GM23338 (cell line): Measurements from ENCODE around the gene FNDC3B. TPM values are rescaled to one million over a fixed set of nuclear protein-coding genes. Genes with fewer than 3 reads are reported as not detected.

ENCODE experiments used
- ATAC-seq: fragments of 200-7000 bp; cut with Tn5 transposase; 3 replicates; pipeline ENCODE4 v1.9.1; 2020
- DNase-seq: peaks from one replicate; pipeline ENCODE4 v3.0.0-alpha.2; 2015; ENCODE audit warnings: low spot score
- H2AFZ ChIP-seq: fragments of 200-600 bp; sonication (generic); 2 replicates; pipeline ENCODE4 v1.8.0; 2016; ENCODE audit warnings: antibody characterized with exemption, mild to moderate bottlenecking, moderate library complexity
- H3F3A ChIP-seq: fragments of 200-600 bp; sonication (generic); replicated peaks from 2 replicates; pipeline ENCODE4 v1.8.0; 2017; ENCODE audit warnings: antibody characterized with exemption, mixed run types, low read depth
- H3K27ac ChIP-seq: fragments of 200-600 bp; sonication (generic); 2 replicates; pipeline ENCODE4 v1.6.1; 2016; ENCODE audit warnings: low read depth
- H3K27me3 ChIP-seq: fragments of 200-600 bp; sonication (generic); 2 replicates; pipeline ENCODE4 v1.8.0; 2016; ENCODE audit warnings: mild to moderate bottlenecking, mixed run types, moderate library complexity; ENCODE audit not compliant: insufficient read depth
- H3K36me3 ChIP-seq: fragments of 200-600 bp; sonication (generic); 2 replicates; pipeline ENCODE4 v1.8.0; 2016; ENCODE audit warnings: mild to moderate bottlenecking; ENCODE audit not compliant: insufficient read depth
- H3K4me1 ChIP-seq: fragments of 200-600 bp; sonication (generic); 2 replicates; pipeline ENCODE4 v1.8.0; 2016; ENCODE audit warnings: mild to moderate bottlenecking, moderate library complexity; ENCODE audit not compliant: insufficient read depth
- H3K4me2 ChIP-seq: fragments of 200-600 bp; sonication (generic); 2 replicates; pipeline ENCODE4 v1.7.1; 2017; ENCODE audit warnings: mixed run types
- H3K4me3 ChIP-seq: fragments of 200-600 bp; sonication (generic); 2 replicates; pipeline ENCODE4 v1.6.1; 2016; ENCODE audit warnings: mixed run types
- H3K79me2 ChIP-seq: fragments of 200-600 bp; sonication (generic); replicated peaks from 2 replicates; pipeline ENCODE4 v1.8.0; 2017; ENCODE audit warnings: mild to moderate bottlenecking; ENCODE audit not compliant: insufficient read depth
- H3K9me2 ChIP-seq: fragments of 200-600 bp; sonication (generic); 2 replicates; pipeline ENCODE4 v1.8.0; 2017; ENCODE audit not compliant: insufficient read depth
- H4K20me1 ChIP-seq: fragments of 200-600 bp; sonication (generic); replicated peaks from 2 replicates; pipeline ENCODE4 v1.8.0; 2017; ENCODE audit warnings: mild to moderate bottlenecking; ENCODE audit not compliant: insufficient read depth
- H3K27ac Mint-ChIP-seq: 2 replicates; pipeline ENCODE4 v1.8.0; 2020; ENCODE audit warnings: inconsistent platforms, mild to moderate bottlenecking, moderate library complexity, mixed read lengths
- H3K27me3 Mint-ChIP-seq: 3 replicates; pipeline ENCODE4 v1.8.0; 2022; ENCODE audit warnings: low read depth, mild to moderate bottlenecking, moderate library complexity, mixed read lengths, inconsistent platforms; ENCODE audit not compliant: insufficient read depth, poor library complexity
- H3K36me3 Mint-ChIP-seq: 3 replicates; pipeline ENCODE4 v1.8.0; 2021; ENCODE audit warnings: low read depth, mild to moderate bottlenecking, inconsistent platforms, moderate library complexity, mixed read lengths
- H3K4me1 Mint-ChIP-seq: 3 replicates; pipeline ENCODE4 v1.8.0; 2020; ENCODE audit warnings: mild to moderate bottlenecking, inconsistent platforms, mixed read lengths
- H3K4me3 Mint-ChIP-seq: 3 replicates; pipeline ENCODE4 v1.8.0; 2021; ENCODE audit warnings: moderate library complexity, mild to moderate bottlenecking, inconsistent platforms, mixed read lengths
- H3K9me3 Mint-ChIP-seq: 3 replicates; pipeline ENCODE4 v1.8.0; 2020; ENCODE audit warnings: moderate library complexity, mild to moderate bottlenecking, inconsistent platforms, mixed read lengths
- CREB1 ChIP-seq: fragments of 250-450 bp; sonication (Bioruptor Pico); IDR thresholded peaks from 2 replicates; pipeline ENCODE4 v1.5.0; 2020; ENCODE audit warnings: low read depth, mild to moderate bottlenecking, moderate library complexity
- ETS1 ChIP-seq: IDR thresholded peaks from 2 replicates; pipeline ENCODE4 v1.6.1; 2016; ENCODE audit warnings: antibody characterized with exemption
- EZH2 ChIP-seq: fragments of 200-600 bp; sonication (generic); IDR thresholded peaks from one replicate; pipeline ENCODE4 v1.8.0; 2017; ENCODE audit warnings: antibody characterized with exemption, mild to moderate bottlenecking, low read depth; ENCODE audit not compliant: unreplicated experiment
- EZH2phosphoT487 ChIP-seq: fragments of 200-600 bp; sonication (generic); IDR thresholded peaks from one replicate; pipeline ENCODE4 v1.8.1; 2018; ENCODE audit warnings: antibody characterized with exemption; ENCODE audit not compliant: unreplicated experiment
- JUNB ChIP-seq: IDR thresholded peaks from one replicate; pipeline ENCODE4 v1.6.1; 2016; ENCODE audit warnings: antibody characterized with exemption; ENCODE audit not compliant: unreplicated experiment
- NANOG ChIP-seq: IDR thresholded peaks from 2 replicates; pipeline ENCODE4 v1.6.1; 2016; ENCODE audit warnings: antibody characterized with exemption, borderline replicate concordance
- POLR2AphosphoS5 ChIP-seq: IDR thresholded peaks from 2 replicates; pipeline ENCODE4 v1.6.1; 2016; ENCODE audit warnings: antibody characterized with exemption, low read depth
- REST ChIP-seq: IDR thresholded peaks from one replicate; pipeline ENCODE4 v1.6.1; 2018; ENCODE audit warnings: antibody characterized with exemption; ENCODE audit not compliant: unreplicated experiment
- STAT1 ChIP-seq: IDR thresholded peaks from one replicate; pipeline ENCODE4 v1.6.1; 2016; ENCODE audit warnings: antibody characterized with exemption; ENCODE audit not compliant: unreplicated experiment
- ZNF114 ChIP-seq: fragments of 250-450 bp; sonication (Bioruptor Pico); IDR thresholded peaks from 2 replicates; pipeline ENCODE4 v1.5.0; 2020; ENCODE audit warnings: mild to moderate bottlenecking, moderate library complexity
- ZNF331 ChIP-seq: fragments of 250-450 bp; sonication (Bioruptor Pico); IDR thresholded peaks from 2 replicates; pipeline ENCODE4 v1.5.0; 2020; ENCODE audit warnings: low read depth, mild to moderate bottlenecking, moderate library complexity
- ZNF462 ChIP-seq: fragments of 250-450 bp; sonication (Bioruptor Pico); IDR thresholded peaks from 2 replicates; pipeline ENCODE4 v1.5.0; 2020; ENCODE audit warnings: mild to moderate bottlenecking, moderate library complexity
- polyA plus RNA-seq: library from polyadenylated mRNA; unstranded; fragments of >200 nt; fragmentation: Nextera tagmentation; extraction: Ambion mirVana; gene quantifications from 2 replicates; pipeline ENCODE4 v1.2.1, GENCODE V29; 2016
- total RNA-seq: library from RNA; depleted of rRNA; stranded (reverse); fragments of >200 nt; shearing (Covaris generic); gene quantifications from 2 replicates; pipeline ENCODE4 v1.2.3, GENCODE V29; 2014

The FNDC3B gene
- total and polyA plus RNA-seq, 2 experiments from 2014 or later: 19.1 to 55.4 TPM

GRCh38 chr3:172179680-172180399 lies 140.5 kb downstream of the FNDC3B start:
- no peaks in the 10 kb centered on the region; the same call in 2 of the 3 replicates for H3K9me3 Mint-ChIP-seq
- no peak for ATAC-seq
- Histone ChIP-seq H3K79me2 (peaks cover 79% of the 10 kb centered on the region), H3F3A (0 out of 2 replicates have a peak, but pooled peaks cover 3% of the 10 kb centered on the region), H3K4me3 (no peak overlapping the region), H3K27ac (no peak overlapping the region), H3K9me2 (no peaks in the 10 kb centered on the region), H4K20me1 (no peaks in the 10 kb centered on the region), H2AFZ (no peak overlapping the region), H3K36me3 (no peaks in the 10 kb centered on the region), H3K4me2 (no peak overlapping the region), H3K27me3 (no peaks in the 10 kb centered on the region), H3K4me1 (peaks cover 41% of the 10 kb centered on the region)
- peaks cover 58% of the 10 kb centered on the region for H3K4me1 Mint-ChIP-seq
- peaks cover 3% of the 10 kb centered on the region; the same call in 2 of the 3 replicates for H3K36me3 Mint-ChIP-seq
- H3K27ac Mint-ChIP-seq: no peak overlapping the region
- no peak for TF ChIP-seq NANOG
- no peak for TF ChIP-seq ZNF331 (CRISPR knock-in tag)
- no peak for TF ChIP-seq REST
- TF ChIP-seq EZH2: no peak
- no peak for TF ChIP-seq EZH2phosphoT487
- no peak for TF ChIP-seq ZNF462
- TF ChIP-seq ZNF114 (CRISPR knock-in tag): no peak
- no peak for TF ChIP-seq POLR2AphosphoS5
- TF ChIP-seq JUNB: no peak
- TF ChIP-seq ETS1: no peak
- TF ChIP-seq CREB1 (CRISPR knock-in tag): no peak
- TF ChIP-seq STAT1: no peak
- no peaks in the 10 kb centered on the region for H3K27me3 Mint-ChIP-seq
- DNase-seq: no peak
- H3K4me3 Mint-ChIP-seq: no peak overlapping the region
